Amygdala (tissue), 56 donors: Measurements from ENCODE around the gene TULP4.
A peak's percentile ranks its signal among the peaks of the same experiment; 100 is the strongest.

Source experiments
- DNase-seq, 56 donors: peaks; one replicate each; lab custom pipeline; 2025; lab: John Stamatoyannopoulos, UW

Gene TULP4

DNA sequence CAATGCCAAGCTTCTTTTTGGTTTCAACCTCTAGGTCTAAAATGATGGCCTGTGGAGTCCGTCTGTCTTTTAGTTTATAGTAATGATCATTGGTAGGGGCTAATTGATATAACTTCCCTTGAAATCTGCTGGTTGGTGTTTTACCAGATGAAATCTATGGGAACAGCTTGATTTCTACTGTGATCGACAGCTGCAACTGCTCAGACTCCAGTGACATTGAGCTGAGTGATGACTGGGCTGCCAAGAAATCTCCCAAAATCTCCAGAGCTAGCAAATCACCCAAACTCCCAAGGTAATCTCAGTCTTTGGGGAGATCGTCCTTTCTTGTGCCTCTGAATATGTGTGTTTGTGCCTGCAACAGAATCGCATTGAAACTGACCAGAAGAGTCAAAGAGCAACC lies 177.2 kb downstream of the TULP4 start:
- DNase-seq = no peak

DNA sequence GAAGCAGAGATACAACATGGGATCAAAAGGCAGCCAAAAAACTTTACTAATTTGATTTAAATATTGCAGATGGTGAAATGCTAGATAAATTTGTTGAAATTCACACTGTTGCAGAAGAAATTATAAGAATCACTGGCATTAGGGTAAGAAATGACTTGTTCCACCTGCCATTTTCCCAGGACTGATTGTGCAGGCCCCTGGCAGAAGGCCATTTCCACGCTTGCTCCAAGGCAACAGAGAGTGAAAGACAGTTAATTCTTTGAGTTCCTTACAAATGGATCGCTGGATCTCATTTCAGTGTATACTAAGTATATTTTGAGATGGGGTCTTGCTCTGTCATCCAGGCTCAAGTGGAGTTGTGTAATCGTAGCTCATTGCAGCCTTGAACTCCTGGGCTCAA lies 180.6 kb downstream of the TULP4 start:
- DNase-seq = no peak

DNA sequence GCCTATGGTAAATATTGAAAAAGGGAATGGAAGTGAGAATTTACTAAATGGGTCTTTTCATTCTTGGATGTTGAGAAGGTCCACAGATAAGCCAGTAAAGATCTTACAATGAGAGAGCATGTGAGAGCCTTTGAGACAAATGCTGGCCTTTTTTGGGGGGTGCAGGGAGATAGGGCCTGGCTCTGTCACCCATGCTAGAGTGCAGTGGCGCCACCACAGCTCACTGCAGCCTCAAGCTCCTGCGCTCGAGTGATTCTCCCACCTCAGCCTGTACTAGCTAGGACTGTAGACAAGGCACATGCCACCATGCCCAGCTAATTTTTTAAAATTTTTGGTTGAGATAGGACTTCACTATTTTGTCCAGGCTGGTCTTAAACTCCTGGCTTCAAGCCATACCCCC lies 184.4 kb downstream of the TULP4 start:
- DNase-seq = peak in 1 of 56 donors; percentile 23

DNA sequence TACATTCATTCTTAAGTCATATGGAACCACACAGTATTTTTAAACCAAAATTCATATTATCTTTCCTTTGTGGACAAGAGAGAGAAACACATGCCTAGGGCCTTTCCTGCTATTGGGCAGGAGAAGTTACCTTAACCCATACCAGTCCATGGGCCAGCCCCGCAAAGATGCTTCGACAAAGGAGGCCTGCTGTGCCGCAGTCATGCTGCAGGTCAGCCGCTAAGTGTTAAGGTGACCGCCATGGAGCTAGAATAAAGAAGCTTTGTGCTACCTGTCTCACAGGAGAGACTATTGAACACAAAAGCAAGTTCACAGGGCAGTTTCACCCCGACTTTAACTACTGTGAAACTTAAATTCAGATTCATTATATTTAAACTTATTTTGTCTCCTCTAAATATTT lies 185.4 kb downstream of the TULP4 start:
- no peak for DNase-seq

DNA sequence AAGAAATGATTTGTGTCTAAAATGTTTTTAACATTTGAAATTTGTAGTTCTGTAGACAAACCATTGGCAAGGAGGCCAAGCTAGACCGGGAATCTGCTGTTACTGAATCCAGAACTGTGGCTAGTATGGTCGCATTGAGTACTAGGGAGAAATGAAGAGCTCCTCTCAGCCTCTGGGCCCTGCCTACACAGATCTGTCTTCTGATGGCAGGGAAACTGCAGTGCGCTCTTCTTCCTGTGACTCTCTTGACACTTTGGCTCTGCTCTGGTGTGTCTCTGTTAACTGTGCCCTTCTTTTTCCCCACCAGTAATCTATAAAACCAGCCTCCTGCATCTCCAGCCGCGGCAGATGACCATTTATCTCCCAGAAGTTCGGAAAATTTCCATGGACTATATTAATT lies 186.1 kb downstream of the TULP4 start:
- DNase-seq = no peak

DNA sequence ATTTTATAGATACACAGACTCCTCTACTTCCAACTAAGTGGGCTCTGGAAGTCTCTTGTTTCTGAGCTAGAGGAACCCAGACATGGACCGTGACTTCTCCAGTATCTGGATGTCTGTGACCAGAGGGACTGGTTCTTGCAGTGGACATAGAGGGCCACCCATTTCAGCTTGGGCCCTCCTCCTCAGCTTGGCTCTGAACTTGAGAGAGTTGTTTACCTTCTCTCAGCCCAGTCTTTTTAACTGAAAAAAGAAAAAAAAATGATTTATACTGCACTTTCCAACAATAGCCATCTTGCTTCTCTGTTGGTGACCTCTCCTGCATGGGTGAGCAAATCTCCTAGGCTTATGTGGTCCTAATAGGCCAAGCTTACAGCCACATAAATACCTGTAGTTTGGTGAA lies 187.3 kb downstream of the TULP4 start:
- no peak for DNase-seq

DNA sequence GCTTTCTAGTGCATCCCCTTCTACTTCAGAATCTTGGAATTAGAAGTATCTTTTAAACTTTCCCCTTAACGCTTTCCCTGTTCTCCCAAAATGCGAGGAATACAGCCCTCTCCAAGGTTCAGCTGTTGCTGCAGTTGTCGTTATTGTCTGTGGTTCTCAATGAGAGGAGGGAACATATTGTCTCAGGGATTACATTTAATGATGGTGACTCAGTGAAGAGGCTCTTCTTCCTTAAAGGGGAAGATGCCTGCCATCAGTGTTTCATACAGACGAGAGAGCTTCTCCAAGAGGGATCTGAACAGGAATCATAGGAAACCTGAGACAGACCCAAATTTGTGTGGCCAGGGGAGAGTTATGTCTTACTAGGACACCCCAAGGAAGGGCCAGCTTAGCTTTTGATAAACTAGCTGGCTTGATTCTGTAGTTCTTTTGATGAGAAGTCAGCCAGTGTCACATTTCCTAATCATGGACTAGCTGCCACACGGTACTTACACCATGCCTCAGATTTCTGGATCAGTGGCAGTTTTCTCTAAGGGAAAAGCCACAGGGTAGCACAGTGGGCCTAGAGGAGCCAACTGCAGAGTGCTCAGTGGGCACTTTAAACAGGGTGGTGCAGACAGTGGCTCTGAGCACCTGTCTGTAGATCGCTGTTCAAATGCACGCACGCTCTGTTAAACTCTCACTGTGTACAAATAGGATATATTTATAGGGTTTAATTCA lies 187.9 kb downstream of the TULP4 start:
- no peak for DNase-seq

DNA sequence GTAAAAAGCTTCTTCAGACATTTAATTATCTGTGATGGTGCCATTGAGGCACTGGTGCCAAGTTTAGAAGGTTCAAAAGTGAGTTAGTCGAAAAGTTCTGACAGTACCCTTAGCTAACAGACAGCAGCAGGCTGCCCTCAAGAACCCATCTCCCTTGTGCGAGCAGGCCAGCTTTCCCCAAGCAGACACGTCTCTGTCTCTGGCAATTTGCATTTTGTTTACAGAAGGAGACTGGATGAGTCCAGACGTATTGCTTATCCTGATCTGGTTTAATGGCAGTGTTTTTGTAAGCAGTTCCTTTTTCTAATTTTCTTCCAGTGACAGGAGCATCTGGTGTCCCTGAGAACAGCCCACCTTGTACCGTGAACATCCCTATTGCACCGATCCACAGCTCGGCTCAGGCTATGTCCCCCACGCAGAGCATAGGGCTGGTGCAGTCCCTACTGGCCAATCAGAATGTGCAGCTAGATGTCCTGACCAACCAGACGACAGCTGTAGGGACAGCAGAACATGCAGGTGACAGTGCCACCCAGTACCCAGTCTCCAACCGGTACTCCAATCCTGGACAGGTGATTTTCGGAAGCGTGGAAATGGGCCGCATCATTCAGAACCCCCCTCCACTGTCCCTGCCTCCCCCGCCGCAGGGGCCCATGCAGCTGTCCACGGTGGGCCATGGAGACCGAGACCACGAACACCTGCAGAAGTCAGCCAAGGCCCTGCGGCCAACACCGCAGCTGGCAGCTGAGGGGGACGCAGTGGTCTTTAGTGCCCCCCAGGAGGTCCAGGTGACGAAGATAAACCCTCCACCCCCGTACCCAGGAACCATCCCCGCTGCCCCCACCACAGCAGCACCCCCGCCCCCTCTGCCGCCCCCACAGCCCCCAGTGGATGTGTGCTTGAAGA lies 189.3 kb downstream of the TULP4 start:
- no peak for DNase-seq

DNA sequence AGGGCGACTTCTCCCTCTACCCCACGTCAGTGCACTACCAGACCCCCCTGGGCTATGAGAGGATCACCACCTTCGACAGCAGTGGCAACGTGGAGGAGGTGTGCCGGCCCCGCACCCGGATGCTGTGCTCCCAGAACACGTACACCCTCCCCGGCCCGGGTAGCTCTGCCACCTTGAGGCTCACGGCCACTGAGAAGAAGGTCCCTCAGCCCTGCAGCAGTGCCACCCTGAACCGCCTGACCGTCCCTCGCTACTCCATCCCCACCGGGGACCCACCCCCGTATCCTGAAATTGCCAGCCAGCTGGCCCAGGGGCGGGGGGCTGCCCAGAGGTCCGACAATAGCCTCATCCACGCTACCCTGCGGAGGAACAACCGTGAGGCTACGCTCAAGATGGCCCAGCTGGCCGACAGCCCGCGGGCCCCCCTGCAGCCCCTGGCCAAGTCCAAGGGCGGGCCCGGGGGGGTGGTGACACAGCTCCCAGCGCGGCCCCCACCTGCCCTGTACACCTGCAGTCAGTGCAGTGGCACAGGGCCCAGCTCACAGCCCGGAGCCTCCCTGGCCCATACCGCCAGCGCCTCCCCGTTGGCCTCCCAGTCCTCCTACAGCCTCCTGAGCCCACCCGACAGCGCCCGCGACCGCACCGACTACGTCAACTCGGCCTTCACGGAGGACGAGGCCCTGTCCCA lies 190.1 kb downstream of the TULP4 start:
- no peak for DNase-seq

DNA sequence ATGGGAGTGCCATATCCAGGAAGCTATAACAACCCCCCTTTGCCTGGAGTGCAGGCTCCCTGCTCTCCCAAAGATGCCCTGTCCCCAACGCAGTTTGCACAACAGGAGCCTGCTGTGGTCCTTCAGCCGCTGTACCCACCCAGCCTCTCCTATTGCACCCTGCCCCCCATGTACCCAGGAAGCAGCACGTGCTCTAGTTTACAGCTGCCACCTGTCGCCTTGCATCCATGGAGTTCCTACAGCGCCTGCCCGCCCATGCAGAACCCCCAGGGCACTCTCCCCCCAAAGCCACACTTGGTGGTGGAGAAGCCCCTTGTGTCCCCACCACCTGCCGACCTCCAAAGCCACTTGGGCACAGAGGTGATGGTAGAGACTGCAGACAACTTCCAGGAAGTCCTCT lies 191.0 kb downstream of the TULP4 start:
- DNase-seq = no peak

DNA sequence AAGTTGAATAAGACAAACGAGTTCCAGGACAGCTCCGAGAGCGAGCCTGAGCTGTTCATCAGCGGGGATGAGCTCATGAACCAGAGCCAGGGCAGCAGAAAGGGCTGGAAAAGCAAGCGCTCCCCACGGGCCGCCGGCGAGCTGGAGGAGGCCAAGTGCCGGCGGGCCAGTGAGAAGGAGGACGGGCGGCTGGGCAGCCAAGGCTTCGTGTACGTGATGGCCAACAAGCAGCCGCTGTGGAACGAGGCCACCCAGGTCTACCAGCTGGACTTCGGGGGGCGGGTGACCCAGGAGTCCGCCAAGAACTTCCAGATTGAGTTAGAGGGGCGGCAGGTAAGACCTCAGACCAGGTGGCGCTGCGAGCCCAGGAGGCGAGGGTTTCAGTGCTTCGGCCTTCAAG lies 191.6 kb downstream of the TULP4 start:
- DNase-seq = no peak

DNA sequence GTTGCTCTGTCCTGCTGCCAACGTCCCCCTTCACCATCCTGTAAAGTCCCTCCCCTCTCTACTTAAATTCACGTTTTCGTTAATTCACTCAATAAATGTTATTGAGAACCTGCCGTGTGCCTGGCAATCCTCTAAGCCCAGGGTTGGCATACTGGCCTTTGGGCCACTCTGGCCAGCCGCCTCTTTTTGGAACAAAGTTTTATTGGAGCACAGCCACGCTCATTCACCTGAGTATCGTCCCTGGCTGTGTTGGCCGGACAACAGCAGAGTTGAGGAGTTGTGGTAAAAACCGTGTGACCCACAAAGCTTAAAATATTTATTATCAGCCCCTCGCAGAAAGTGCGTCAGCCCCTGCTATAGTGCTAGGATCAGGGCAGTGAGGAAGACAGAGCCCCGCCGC lies 192.9 kb downstream of the TULP4 start:
- no peak for DNase-seq

DNA sequence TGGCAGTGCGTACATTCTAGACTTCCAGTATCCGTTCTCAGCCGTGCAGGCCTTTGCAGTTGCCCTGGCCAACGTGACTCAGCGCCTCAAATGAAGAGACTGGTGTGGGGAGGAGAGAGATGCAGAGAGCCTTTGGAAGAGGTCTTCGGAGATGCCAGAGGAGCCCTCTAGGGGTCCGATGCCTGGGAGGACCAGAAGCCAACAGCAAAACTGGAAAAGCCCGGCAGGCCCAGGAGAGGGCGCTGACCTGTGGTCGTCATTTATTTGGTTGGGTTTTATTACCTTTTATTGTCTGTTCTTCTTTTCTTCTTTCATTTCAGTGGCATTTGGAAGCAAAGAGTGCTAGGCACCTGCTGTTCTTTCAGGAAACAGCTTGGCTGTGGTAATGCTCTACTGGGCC lies 194.3 kb downstream of the TULP4 start:
- DNase-seq = no peak

DNA sequence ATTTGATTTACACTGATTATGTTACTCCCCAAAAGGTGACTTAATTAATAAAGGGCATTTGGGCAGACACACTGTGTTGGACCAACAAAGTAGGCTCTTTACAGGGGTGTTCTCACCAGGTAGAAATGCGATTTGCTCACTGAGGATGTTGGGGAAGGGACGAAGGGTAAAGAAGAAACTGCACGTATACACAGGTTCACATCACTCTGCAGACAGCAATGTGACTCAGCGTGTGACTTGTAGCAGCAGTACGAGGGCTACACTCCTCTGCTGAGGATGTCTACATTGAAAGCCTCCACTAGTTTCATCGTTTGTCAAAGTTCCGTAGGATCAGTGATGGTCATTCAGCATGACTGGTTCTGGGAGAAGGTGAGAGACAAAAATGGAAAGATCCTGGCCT lies 194.9 kb downstream of the TULP4 start:
- no peak for DNase-seq

DNA sequence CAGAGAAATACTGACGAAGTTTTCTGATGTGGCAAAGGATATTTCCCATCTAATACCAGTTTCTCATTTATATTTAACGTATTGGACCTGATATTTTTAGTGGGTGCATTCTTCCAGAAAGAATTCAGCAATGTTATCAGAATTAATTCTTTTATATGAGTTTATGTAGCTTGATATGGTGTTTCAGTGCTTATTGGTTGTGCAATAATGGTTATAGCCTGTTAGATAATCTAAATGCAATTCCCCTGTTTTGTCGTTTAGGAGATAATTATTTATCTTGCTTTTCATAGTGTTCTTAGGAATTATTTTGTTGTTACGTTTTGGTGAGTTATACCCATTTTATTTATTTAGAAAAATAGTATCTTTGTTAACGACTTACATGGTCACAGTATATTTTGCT lies 196.2 kb downstream of the TULP4 start:
- no peak for DNase-seq

DNA sequence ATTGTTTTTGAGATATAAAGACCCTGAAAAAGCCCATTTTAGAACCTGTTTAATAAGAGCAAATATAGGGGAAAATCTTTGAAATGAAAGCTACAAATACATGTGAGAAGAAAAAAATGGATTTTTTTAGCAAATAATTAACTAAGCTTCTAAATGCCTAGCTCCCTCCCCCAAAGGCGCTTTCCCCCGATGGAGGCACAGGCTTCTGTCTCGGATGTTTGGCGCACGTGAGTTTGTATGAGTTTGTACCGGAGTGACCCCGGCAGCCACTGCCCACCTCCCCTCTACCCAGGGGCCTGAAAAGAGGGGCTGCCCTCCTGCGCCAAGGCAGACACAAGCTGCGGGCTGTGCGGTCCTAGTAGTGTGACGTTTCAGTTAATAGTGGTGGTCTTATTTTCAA lies 197.2 kb downstream of the TULP4 start:
- no peak for DNase-seq

DNA sequence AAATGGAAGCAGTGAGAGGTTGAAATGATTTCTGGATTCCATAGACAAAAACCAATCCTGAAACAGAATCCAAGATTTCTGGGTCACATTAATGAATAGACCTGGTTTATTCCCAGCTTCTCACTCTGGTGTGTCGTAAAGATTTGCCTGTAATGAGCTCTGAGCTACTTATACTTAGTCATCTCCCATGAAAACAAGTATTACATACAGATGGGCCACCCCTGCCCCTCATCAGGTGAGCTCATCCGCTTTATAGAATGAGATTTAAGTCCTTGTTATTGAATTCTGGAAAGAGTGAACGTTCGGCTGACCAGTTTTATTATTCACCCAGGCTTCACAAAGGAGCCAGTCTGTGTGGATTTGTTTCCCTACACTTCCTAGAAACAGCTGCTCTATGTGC lies 200.5 kb downstream of the TULP4 start:
- no peak for DNase-seq

DNA sequence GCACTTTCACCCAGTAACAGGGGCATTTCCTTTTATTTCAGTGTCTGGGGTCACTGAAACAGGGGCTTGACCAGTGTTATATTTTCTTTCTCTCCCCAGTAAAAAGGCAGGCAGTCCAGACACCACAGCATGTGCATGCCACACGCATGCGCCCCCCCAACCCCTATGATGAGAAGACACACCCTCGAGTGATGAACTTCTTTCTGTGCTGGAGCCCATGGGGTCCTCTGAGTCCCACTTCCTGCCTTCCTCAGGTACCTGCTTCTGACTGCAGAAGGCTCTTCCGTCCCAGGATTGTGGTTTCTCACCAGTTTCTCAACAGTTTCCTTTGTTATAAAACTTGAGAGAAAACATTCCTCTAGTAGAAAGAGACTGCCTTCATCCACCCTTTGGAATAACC lies 201.9 kb downstream of the TULP4 start:
- DNase-seq = no peak

DNA sequence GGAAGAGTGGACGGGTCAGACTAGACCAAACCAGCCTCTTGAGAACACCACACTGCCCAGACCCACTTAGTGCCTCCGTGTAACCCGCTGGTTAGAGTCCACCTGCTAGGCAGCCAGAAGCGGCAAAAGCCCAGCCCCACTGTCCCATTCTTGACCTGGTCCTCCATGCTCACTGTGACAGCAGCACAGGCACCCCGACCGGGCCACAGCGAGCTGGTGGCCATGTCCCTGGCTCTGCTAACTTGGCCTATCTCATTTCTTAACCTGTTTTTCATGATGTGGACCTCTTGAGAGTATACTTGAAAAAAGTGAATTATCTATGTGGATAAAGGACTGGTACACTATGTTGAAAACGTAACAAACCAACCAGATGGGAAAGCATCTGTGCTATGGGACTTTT lies 202.7 kb downstream of the TULP4 start:
- no peak for DNase-seq

DNA sequence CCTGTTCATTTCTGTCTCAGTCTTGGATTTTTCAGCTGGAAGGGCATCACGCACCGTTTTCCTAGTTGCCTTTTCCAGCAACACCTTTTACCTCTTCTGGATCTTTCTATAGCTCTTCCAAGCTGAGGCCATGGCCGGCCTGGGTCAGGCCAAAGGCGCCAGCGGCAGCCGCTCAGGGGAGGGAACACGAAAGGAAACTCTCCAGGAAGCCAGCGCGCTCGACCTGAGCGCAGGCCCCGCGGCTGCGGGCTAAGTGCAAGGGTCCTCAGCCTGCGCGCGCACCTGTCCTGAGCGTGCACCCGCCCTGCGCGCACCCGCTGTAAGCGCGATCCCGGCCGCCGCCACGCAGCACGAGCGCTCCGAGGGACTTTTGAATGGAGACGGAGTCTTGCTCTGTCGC lies 203.8 kb downstream of the TULP4 start:
- DNase-seq = no peak

DNA sequence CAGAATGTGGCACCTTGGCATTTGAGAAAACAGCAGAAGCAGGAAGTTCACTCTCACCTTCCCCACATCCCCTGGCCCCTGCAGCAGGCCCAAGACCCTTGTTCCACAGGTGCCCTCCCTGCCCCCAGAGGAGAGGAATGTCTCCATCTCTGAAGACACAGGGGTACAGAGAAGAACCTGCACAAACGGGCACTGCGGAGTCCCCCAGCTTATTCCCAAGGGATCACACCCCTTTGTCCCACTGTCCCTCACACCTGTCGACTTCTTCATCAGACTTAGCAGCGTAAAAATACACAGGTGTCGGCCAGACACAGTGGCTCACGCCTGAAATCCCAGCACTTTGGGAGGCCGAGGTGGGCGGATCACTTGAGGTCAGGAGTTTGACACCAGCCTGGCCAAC lies 204.8 kb downstream of the TULP4 start:
- no peak for DNase-seq

DNA sequence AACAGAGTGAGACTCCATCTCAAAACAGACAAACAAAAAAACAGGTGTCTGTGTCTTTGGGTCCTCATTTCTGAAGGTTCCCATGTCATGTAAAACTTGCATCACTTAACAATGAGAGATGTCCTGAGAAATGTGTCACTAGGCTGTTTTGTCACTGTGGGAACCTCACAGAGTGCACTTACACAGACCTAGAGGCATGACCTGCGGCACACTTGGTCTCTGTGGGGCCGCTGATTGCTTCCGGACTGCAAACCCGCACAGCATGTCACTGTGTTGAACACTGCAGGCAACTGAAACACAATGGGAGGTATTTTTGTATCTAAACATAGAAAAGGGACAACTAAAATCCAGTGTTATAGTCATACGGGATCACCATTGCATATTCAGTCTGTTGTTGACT lies 205.3 kb downstream of the TULP4 start:
- DNase-seq = no peak
